Epithelial cell of proximal tubule (primary cell): ENCODE data around the gene CERS5. TPM values are rescaled to one million over a fixed set of nuclear protein-coding genes. Genes with fewer than 3 reads are reported as not detected.
A peak's percentile ranks its signal among the peaks of the same experiment; 100 is the strongest.

Experiments
- DNase-seq: peaks from one replicate; pipeline ENCODE4 v3.0.0-alpha.2; 2011; ENCODE audit warnings: low read depth
- H3K4me3 ChIP-seq: 2 replicates; pipeline ENCODE4 v1.5.1; 2011; ENCODE audit warnings: low read depth, mild to moderate bottlenecking, low read length
- total RNA-seq: library from RNA; depleted of rRNA; stranded (reverse); fragments of >200 nt; gene quantifications from 2 replicates; pipeline ENCODE4 v1.2.3, GENCODE V29; 2015
- TF ChIP-seq, protein P1 (sequence below): conservative IDR thresholded peaks from 2 replicates; pipeline ENCODE4 v1.5.1; 2012; ENCODE audit warnings: low read depth, mild to moderate bottlenecking, low read length

The CERS5 gene
- total RNA-seq, 1 donor from 2014 or later = 31.1 TPM

DNA sequence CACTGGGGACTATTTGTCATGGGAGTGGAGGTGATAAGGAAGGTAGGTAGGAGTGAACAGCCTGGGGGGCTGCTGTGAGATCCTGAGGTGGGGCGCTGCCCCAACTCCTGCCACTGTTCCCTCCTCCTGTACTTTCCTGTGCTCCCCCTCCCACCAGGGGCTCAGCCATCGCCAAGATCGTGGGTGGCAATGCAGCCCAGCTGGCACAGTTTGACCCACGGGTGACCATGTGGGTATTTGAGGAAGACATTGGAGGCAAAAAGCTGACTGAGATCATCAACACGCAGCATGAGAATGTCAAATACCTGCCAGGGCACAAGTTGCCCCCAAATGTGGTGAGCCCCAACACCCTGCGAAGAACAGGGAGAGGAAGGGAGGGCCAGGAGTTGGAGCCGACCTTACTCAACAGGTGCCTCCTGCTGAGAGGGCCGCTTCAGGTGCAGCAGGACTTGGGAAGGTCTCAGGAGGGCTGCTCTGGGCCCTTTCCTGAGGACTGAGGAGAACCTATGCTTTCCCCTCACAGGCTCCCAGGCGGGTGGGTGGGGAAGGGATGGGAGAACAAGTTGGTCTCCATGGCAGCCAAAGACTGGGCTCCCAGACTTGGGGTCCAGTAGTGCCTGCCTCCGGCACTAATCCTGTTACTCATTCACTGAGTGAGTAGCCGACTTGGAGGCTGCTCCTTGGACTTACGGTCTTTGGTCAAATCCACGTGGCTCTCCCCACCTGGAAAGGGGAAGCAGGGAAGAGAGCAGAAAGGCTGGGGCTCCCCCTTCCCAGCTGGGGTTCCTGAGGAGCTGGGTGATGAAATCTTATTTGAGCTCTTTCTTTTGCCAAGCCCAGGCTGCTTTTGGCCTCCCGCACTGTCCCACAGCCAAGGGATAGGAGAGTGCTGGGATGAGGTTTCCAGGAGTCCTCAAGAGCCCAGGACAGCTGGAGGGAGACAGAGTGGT, 62.5 kb downstream of the CERS5 start:
- DNase-seq = no peak
- TF ChIP-seq, protein P1, sequence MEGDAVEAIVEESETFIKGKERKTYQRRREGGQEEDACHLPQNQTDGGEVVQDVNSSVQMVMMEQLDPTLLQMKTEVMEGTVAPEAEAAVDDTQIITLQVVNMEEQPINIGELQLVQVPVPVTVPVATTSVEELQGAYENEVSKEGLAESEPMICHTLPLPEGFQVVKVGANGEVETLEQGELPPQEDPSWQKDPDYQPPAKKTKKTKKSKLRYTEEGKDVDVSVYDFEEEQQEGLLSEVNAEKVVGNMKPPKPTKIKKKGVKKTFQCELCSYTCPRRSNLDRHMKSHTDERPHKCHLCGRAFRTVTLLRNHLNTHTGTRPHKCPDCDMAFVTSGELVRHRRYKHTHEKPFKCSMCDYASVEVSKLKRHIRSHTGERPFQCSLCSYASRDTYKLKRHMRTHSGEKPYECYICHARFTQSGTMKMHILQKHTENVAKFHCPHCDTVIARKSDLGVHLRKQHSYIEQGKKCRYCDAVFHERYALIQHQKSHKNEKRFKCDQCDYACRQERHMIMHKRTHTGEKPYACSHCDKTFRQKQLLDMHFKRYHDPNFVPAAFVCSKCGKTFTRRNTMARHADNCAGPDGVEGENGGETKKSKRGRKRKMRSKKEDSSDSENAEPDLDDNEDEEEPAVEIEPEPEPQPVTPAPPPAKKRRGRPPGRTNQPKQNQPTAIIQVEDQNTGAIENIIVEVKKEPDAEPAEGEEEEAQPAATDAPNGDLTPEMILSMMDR = no peak

DNA sequence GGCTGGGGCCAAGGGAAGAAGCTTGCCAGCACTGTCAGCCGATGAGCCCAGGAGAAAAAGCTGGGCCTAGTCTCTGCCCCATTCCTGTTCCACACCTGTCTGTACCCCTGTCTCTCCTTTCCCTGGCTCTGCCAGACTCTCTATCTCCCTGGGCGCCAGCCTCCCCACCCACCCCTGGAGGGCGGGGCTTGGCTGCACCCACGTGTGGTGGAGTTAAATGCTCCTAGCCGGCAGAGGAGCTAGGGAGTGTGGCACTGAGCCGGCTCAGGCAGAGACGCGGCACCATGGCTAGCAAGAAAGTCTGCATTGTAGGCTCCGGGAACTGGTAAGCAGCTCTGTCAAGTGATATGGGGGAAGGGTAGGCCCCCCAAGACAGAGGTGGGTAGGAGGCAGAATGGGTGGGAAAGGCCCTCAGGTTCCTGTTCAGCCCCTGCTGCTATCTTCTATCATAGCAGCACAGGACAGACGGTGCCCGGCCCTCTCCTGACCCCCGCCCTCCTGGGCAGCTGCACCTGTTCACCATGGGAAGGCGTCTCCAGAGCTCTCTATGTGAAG, 63.3 kb downstream of the CERS5 start, which contains the start of gene GPD1:
Gene GPD1, plus strand, starts transcription at position 242 of the 555 bp plus-strand sequence. Its CDS starts 43 bp downstream, at position 285.
- no peak for DNase-seq
- TF ChIP-seq, protein P1 = no peak
- H3K4me3 ChIP-seq = peak within 1 kb of the TSS; percentile 52

More for the DNA sequence above, 62.5 kb downstream of the CERS5 start:
- peak overlapping the region; percentile 52 for H3K4me3 ChIP-seq

DNA sequence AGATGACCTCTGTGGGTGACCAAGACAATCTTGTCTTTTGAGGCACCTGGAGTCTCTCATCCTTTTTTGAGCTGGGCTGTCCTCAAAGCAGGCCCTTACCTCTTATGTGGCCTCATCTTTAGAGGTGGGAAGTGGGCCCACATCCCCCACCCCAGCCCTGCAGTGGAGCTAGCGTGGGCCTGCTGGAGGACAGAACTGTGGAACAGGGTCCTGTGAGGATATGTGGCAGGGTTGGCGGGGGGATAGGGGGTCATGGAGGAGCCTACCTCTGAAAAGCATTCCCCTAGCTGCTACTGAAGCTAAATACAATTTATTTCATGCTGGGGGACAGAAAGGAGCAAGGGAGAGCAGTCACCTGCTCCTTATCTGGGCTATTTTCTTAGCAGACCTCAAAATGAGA, 63.8 kb downstream of the CERS5 start:
- TF ChIP-seq, protein P1 = no peak
- H3K4me3 ChIP-seq = no peak overlapping the region
- DNase-seq = no peak

DNA sequence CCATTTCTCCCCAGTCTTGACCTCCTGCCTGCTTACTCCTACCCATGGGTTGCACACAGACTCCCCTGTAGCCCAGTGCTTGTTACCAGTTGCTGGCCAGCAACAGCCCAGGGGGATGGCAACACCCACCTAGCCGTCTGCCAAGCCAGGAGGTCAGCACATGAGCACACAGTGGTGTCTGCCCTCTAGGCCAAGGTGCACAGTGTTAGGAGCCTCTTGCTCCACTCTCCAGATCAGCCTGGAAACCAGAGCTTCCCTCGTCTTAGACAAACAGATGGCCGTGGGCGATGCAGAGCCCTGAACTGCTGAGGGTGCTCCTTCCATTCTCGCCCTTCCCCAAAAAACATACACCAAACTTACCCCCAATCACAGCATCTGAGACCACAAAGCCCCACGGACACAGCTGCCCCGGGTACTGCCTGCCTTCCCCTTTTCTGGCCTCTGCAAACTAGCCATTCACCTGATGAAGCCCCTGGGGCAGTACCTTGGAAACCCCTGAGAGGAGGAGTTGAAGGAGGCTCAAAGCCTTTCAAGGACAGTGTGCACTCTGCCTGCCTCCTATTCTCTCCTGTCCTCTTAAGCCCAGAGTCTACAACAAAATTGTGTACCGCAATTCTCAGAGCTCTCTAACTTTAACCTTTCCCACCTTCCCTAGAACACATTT, 64.4 kb downstream of the CERS5 start:
- DNase-seq = no peak
- TF ChIP-seq, protein P1 = no peak
- no peak overlapping the region for H3K4me3 ChIP-seq

DNA sequence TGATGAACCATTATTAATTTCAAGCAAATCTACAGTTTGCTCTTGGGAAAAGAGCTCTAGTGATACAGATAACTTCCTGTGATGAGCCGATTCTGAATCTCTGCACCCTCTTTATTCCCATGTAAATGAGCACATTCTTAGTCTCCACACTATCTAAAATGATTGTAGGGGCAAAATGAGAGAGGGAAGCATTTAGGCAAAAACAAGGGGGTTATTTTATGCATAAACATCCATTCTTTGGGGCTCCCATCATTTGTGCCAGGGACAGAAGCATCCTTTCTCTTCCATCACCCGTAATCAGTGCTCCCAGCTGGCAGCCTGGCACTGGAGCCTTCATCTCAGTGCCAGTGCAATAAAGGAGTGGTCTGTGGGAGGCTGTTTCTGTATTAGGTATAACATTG, 65.0 kb downstream of the CERS5 start:
- TF ChIP-seq, protein P1 = no peak
- no peak for DNase-seq
- no peak overlapping the region for H3K4me3 ChIP-seq

DNA sequence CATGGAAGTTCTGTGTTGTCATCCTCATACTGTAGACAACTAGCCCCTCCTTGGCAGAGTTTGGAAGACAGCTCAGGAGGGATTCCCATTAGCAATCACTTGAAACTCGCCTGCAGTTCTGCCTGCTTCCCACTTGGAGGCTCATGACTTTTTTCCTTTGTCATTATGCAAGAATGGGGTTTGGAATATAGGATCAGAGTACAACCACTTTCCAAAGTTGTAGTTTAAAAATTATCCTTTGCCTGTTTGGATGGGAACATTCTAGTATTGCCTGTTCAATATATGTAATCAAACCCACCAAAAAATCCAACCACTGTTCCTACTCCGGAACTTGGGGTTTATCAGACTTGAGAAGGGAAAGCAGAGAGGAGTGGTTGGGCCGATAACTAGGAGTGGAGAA, 65.5 kb downstream of the CERS5 start:
- DNase-seq = no peak
- H3K4me3 ChIP-seq = no peak overlapping the region
- TF ChIP-seq, protein P1 = peak; percentile 54
